NCI-H146 treated with DMSO at 0.1 percent for 48 hours (cell line): ENCODE results near the gene FTL.

Experiments used
- DNase-seq: peaks from one replicate; lab custom pipeline; 2025; ENCODE audit not compliant: unreplicated experiment; lab: John Stamatoyannopoulos, UW

The FTL gene

DNA sequence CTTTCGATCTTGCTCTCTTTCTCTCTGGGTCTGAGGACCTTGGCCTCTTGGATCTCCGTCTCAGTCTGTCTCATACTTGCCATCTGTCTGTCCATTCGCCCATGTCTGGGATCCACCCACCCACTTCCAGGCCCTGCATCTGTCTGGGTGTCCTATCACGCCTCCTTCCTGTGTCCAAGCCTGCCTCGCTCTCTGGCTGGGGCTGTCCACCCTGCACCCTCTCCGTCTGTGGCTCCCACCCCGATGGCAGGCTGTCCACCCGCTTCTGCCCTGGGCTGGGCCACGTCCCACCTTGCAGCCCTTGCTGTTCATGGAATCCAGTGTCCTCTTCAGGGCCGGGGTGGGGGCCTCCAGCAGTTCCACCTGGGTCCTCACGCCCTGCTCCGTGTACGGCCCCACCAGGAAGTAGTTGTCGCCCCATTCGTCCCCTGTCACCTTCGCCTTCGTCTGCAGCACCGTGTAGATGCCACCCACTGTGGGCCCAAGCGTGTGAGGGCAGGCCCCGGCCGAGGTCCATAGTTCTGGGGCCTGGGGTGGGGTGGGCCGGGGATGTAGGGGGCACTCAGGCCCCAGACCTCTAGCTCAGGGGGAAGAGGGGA lies 26.0 kb downstream of the FTL start:
- no peak for DNase-seq

DNA sequence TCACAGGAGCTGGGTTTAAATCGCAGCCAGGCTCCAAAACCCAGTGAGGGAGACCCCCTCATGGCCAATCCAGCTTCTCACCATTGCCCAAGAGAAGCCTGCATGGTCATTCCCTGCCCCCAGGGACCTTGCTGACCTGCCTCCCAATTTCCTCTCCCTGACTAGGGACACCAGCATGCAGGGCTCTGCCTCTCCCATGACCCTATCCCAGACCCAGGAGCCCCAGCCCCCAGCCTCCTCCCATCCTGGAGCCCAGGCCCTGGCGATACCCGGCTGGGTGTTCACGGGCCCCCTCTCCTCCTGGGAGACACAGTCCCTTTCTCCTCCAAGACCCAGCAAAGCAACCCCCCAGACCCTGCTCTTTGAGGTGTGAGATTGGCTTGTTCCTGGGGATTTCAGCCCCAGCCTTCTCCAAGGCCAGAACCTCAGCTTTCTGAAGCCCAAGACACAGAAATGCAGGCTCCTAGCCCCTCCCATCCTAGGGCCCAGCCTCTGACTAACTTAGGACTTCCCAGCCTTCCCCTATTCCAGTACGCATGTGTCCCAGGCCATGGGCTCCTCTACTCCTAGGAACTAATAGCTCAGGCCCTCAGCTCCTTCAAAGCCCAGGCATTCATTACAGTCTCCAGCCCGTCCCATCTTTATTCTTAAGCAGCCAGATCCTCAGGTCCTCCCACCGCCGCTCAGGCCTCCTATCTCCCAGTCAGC lies 26.9 kb downstream of the FTL start:
- no peak for DNase-seq

DNA sequence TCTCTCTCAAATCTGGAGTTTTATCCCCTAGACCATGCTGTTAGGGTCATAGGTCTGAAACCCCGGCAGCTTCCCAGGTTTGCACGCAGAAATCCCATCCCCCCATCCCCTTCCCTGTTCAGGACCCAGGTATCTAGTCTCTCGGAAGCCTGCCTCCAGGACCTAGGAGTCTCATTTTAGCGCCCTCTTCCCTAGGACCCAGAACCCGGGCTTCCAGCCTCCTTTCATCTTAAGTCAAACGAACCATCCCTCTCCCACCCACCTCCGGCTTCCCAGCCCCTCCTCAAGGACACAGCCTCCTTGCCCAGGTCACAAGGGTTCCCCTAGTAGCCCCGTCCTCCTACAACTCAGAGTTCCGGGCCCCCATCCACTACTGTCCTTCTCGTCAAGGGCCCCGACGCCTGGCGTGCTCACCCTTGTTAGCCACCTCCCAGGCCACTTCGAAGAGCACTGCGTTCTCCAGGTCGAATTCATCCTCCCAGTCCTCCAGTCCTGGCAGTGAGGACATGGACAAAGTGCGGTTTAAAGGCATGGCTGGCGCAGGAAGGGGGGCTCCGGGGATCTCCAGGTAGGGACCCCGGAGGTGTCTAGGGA lies 27.6 kb downstream of the FTL start:
- DNase-seq = no peak

DNA sequence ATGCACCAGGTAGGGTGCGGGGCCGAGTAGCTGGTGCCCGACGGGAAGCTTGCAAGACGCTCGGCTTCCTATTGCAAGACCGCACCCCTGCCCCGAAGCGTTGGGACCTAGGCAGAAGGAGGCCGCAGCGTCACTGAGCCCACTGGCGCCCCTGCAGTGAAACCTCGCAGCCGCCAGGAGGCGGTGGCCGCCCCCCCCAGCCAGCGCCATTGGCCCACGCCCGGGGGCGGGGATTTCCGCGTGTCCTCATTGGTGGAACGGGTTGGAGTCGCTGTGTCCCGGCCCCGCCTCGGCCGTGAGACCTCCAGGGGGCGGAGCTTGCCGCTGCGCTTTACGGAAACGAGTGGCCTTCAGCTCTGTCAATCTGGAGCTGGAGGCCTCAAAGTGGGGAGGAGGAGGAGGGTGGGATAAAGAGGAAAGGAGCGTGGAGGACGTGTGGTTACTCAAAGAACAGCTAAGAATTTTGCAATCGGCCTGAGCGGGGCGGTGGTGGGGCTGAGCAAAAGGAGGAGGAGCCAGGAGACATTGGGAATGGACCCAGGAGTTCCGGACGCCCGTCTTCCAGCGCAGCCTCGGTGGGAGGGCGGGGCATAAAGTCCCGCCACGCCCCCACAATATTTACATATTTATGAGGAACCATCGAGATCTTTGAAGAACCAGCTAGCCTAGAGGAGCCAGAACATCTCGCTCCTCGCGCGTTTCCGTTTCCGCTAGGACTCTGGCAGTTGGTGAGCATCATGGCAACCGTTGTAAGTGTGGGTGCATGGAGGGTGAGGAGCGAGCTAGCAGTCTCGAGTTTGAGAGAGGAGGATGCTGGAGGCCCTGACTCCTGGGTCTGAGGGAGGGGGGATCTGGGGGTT lies 28.3 kb downstream of the FTL start, which contains the start of the genes GYS1 and RUVBL2:
Gene GYS1 (minus strand): TSS at position 135 of the 860 bp plus-strand sequence. CDS start 197 bp downstream, outside the sequence.
Gene RUVBL2 (plus strand): TSS at position 713 of the 860 bp plus-strand sequence. CDS start 25 bp downstream, at position 738.
- peak; percentile 99 for DNase-seq

DNA sequence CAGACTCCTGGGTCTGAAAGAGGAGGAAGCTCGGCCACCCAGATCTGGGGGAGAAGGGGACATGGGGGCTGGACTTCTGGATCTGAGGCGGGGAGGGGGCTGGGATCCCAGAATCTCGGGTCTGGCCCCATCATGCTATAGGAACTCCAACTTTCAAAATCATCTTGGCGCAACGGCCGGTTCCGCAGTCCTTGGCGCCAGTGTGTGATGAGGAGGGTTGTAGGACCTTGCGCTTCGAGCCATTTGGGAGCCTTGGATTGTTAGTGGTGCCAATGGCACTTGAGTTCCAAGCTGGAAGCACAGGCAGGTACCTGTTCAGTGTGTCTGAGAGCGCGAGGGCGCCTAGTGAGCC lies 28.9 kb downstream of the FTL start:
- DNase-seq = no peak

DNA sequence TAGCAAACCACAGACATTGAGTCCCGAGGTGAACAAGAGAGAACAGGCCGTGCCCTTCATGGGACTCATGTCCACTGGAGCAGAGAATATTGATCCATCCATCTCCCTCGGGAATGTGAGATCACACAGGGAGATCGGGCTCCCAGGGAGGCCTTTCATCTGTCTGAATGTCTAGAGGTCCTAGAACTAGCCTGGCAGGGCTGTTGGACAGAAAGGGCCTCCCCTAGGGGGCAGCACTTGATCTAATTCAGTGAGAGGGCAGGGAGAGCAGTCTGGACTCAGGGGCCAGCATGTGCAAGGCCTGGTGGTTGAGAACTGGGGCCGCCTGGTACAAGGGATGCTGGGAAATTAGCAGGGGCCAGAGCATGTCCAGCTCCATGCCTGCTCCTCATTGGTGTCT lies 32.9 kb downstream of the FTL start:
- no peak for DNase-seq

DNA sequence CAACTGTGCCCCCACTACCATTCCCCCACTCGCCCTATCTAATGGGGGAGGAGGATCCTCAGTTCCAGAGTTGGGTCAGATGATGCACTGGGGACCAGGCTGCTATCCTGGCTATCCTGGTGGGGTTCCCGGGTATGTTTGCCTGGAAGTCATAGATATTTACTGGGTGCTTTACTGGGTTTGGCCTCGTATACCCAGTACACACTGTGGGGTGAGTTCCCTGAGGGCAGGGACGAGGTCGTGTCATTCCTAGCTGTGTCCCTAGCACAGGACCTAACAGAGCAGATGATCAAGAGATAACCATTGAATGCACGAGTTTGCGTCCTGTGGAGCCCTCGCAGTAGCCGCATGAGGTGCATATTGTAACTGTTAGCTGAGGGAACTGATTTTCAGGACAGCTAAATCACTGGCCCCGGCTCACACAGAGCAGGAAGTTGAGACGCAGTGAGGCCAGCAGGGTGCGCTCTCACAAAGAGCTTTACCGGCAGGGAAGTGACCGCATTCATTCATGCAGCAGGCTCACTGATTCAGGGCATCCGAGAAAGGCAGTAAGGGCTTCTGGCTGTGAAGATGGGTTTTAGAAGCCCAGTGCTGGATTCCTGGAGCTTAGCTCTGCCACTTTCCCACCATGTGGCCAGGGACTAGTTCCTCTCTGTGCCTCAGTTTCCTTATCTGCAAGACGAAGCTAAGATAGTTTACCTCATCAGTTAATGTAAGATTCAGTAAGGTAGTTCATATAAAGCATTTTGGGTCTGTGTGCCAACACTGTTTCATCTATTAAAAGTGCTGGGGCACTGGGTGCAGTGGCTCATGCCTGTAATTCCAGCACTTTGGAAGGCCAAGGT lies 34.6 kb downstream of the FTL start:
- DNase-seq = no peak

DNA sequence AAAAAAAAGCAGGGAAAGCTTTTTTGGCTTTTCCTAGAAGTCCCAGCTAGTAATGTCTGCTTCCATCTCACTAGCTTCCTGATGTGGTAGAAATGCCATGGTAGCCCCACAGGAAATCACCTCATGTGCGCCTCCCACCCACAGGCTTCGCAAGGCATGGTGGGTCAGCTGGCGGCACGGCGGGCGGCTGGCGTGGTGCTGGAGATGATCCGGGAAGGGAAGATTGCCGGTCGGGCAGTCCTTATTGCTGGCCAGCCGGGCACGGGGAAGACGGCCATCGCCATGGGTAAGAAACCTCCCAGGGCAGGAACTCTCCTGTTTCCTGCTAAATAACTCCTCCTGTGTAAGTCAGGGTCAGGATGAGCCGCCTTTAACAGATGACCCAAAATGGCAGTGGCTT lies 39.0 kb downstream of the FTL start:
- no peak for DNase-seq

DNA sequence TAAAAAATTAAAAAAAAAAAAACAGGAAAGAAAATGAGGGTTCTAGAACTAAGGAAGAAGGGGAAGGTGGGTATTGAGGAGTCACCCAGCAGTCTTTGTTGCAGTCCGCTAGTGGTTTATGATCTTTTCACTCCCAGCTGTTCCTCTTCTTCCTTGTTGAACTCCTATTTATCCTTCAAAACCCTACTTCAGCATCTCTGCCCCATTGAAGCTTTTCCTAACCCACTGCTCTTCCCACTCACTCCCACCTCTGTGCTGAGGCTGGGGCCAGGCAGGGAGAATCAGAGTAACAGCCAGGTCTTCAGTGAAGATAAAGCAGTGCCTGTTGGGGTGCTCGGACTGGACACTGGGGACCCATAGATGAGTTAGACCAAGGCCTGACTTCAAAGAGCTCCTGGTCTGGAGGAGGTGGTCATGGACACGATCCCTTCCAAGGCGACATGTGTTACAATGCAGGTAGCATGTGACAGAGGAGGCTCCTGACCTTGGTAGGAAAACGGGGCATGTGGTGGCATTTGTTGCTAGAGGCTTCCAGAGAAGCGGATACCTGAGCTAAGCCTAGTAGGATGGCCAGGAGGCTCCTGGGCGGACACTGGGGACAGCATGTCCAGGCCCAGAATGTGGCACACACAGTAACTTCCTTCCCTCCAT lies 40.0 kb downstream of the FTL start:
- DNase-seq = no peak

DNA sequence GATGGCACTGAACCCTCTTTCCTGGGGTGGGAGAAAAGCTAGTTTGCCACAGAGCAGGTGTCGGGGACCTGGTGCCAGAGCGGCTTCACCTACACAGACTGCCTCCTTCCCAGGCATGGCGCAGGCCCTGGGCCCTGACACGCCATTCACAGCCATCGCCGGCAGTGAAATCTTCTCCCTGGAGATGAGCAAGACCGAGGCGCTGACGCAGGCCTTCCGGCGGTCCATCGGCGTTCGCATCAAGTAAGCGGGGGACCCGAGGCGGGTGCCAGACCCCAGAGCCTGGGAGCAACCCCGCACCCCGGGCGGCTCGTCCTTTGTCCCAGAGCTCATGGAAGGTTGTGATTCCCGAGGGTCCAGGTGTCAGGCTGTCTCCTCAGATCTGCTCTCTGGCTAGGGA lies 41.8 kb downstream of the FTL start:
- no peak for DNase-seq

DNA sequence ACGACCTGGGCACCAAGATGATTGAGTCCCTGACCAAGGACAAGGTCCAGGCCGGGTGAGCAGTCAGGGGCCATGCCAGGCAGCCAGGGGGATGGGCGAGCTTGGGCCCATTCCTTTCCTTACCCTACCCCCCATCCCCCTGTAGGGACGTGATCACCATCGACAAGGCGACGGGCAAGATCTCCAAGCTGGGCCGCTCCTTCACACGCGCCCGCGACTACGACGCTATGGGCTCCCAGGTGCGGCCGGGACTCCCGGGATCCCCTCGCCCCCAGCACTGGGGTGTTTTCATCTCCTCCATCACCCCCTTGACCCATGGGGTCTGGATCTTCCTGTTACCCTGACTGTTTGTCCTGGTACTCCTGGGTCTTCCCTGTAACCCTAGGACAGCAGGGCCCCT lies 44.7 kb downstream of the FTL start:
- no peak for DNase-seq

DNA sequence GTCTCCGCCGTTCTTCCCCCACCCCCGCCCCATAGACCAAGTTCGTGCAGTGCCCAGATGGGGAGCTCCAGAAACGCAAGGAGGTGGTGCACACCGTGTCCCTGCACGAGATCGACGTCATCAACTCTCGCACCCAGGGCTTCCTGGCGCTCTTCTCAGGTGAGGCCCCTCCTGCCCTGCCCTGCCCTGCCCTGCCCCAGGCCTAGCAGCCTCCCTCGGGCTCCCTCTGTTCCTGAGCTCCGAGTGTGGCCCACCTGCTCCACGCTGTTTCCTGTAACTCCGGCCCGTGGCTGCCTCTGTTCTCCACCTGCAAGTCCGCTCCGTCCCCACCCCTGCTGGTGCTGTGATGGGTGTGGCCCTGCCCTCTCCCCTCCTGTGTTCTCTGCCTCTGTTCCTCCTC lies 45.3 kb downstream of the FTL start:
- DNase-seq = no peak

DNA sequence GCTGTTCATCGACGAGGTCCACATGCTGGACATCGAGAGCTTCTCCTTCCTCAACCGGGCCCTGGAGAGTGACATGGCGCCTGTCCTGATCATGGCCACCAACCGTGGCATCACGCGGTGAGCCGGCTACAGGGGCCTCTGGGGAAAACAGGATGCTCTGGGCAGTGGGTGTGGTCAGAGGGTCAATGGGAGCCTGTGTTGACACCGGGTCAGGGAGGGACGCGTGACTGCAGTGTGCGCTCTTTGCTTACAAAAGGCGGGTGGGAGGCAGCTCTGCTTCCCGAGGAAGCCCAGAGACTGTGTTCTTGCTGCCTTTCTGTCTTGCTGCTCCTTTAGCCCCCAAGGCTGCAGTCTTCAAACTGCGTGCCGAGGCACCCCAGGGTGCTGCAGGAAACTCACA lies 46.1 kb downstream of the FTL start:
- no peak for DNase-seq

DNA sequence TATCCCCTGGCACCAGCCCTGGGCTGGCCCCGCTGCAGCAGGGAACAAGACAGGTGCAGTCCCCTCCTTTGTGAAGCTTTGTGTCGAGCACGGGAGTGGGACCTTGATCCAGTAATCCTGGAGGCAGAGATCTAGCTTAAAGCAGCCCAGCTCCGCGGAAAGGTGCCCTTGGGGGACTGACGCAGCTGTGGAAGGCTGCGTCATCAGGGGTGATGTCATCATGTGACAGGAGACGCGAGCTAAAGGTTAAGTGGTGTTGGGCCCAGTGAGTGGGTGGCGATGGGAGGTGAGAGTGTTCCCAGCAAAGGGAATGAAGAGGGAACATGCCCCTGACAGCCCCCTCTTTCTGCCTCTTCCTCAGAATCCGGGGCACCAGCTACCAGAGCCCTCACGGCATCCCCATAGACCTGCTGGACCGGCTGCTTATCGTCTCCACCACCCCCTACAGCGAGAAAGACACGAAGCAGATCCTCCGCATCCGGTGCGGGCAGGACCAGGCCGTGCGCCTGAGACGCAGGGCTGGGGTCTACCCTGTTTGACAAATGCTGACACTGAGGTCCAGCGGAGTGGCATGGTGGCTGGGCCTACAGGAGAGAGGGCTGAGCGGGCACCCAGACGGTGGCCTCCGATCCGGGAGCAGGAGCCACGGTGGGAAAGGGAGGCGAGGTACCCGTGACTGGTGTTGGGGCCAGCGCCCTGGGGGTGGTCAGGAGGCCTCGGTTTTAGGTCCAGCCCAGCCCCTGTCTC lies 49.2 kb downstream of the FTL start:
- no peak for DNase-seq

DNA sequence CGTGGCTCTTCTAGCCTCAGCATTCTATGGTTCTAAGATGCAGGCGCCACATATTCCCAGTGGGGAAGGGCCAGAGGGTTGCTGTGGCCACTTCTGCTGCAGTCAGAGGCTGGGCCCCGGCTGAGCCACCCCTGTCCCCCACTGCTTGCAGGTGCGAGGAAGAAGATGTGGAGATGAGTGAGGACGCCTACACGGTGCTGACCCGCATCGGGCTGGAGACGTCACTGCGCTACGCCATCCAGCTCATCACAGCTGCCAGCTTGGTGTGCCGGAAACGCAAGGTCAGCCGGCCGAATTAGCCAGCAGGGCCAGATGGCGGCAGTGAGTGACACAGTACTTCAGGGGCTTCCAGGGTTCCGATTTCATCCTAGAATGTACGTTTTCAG lies 49.8 kb downstream of the FTL start:
- DNase-seq = no peak

DNA sequence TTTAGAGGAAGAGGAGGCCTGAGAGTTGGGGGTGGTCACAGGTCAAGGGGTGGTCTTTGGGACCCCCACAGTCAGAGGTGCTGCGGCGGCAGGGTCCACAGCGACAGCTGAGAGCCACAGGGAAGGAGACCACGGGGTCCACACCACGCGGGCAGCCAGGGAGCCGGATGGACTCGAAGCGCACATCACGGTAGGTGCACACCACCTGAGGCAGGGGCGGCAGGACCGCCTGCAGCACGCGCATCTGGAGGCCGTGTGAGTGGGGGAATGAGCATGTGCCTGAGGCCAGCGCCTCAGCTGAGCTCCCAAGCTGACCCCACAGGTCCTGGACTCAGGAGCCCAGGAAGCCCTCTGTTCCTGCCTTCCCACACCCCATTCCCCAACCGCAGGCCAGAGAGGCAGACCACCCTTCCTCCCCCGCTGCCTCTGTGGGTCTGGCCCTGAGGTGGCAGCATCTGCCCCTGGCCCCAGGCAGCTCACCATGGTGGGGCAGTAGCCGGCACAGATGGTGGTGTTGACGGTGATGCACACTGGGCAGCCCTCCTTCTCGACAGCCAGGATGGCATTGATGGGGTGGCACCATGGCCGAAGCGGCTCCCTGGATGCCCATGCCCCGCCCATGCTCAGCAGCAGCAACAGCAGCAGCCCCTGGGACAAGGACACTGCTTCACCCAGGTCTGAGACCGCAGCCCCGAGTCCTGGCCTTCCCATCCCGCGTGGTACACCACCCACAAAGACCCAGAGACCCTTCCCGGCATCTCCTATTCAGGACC lies 51.1 kb downstream of the FTL start:
- no peak for DNase-seq
